Thyroid gland (tissue), 4 donors: ENCODE results near the gene ZSWIM5. TPM values are rescaled to one million over a fixed set of nuclear protein-coding genes. Genes with fewer than 3 reads are reported as not detected.

Experiments used
- DNase-seq, 2 donors: peaks; one replicate each; pipeline ENCODE4 v3.0.0-alpha.2; 2019
- H3K27ac ChIP-seq, 3 donors: fragments of 200-600 bp; sonication (generic); 1 replicate in 2 of 3; 2 replicates in 1 of 3; pipeline ENCODE4 v1.5.1; 2016 to 2019; ENCODE audit warnings: mild to moderate bottlenecking in 1 of 3, moderate library complexity in 1 of 3
- H3K27me3 ChIP-seq: fragments of 200-600 bp; sonication (generic); one replicate; pipeline ENCODE4 v1.5.1; 2019
- H3K36me3 ChIP-seq, 2 donors: fragments of 200-600 bp; sonication (generic); one replicate each; pipeline ENCODE4 v1.5.1; 2016 to 2019
- H3K4me1 ChIP-seq, 2 donors: fragments of 200-600 bp; sonication (generic); one replicate each; pipeline ENCODE4 v1.5.1; 2017 to 2019
- H3K4me3 ChIP-seq, 3 donors: fragments of 200-600 bp; sonication (generic); replicated peaks in 1 of 3; 1 replicate in 2 of 3; 2 replicates in 1 of 3; pipeline ENCODE4 v1.5.1; 2016; ENCODE audit warnings: mild to moderate bottlenecking in 1 of 3
- H3K9me3 ChIP-seq: fragments of 200-600 bp; sonication (generic); one replicate; pipeline ENCODE4 v1.5.1; 2017
- CTCF ChIP-seq, 6 experiments: fragments of 200-600 bp in 3 of 6; fragments of 450-650 bp in 3 of 6; sonication (generic) in 3 of 6; IDR thresholded peaks; one replicate each; pipeline ENCODE4 v1.5.1; 2016 to 2019; ENCODE audit warnings: antibody characterized with exemption in 6 of 6, mild to moderate bottlenecking in 2 of 6, inconsistent platforms in 1 of 6, moderate library complexity in 1 of 6
- POLR2A ChIP-seq, 2 donors: fragments of 450-650 bp; IDR thresholded peaks; one replicate each; pipeline ENCODE4 v1.6.1; 2017; ENCODE audit warnings: antibody characterized with exemption in 2 of 2, mild to moderate bottlenecking in 2 of 2, moderate library complexity in 1 of 2
- WGBS, 2 donors: methylation state at CpG; one replicate each; pipeline ENCODE4 v1.1.5; 2017; 5-methylcytosine and 5-hydroxymethylcytosine counted together
- intact Hi-C: fragments of 100-400 bp; cut with DNase I; formaldehyde crosslinking; loops from one replicate; pipeline ENCODE4 v1.15.1; 2023
- total RNA-seq, 4 donors: library from RNA; depleted of rRNA; stranded (reverse); fragments of >200 nt; gene quantifications; one replicate each; pipeline ENCODE4 v1.2.3, GENCODE V29; 2016

Gene ZSWIM5
- total RNA-seq, 4 donors from 2014 or later, result 6.3 to 15.4 (median 12.5) TPM

- no peak overlapping the region for H3K4me3 ChIP-seq
- no peak for DNase-seq
- no peak for TF ChIP-seq CTCF (IDR thresholded peaks at IDR 0.05)
- TF ChIP-seq POLR2A (IDR thresholded peaks at IDR 0.05), result no peak
- peaks cover 4 to 8% of the 10 kb centered on the region in 2 donors for H3K4me1 ChIP-seq
- H3K9me3 ChIP-seq, result no peaks in the 10 kb centered on the region
- H3K36me3 ChIP-seq, result no peaks in the 10 kb centered on the region
- no peak overlapping the region for H3K27ac ChIP-seq
- no peaks in the 10 kb centered on the region for H3K27me3 ChIP-seq
- intact Hi-C loops, result no loop called here
- 93 to 94% methylated on average over 2 of the region's 2 CpGs for WGBS, 2 donors
Measured at GRCh38 chr1:45038240-45038639, 168.2 kb downstream of the ZSWIM5 start.

- Histone ChIP-seq H3K36me3 (no peaks in the 10 kb centered on the region), H3K27me3 (no peaks in the 10 kb centered on the region), H3K27ac (no peak overlapping the region), H3K4me3 (no peak overlapping the region), H3K4me1 (peaks cover 12% of the 10 kb centered on the region in 2 donors), H3K9me3 (no peaks in the 10 kb centered on the region)
- intact Hi-C loops, result no loop called here
- DNase-seq, result no peak
- TF ChIP-seq CTCF (IDR thresholded peaks at IDR 0.05), result no peak
- TF ChIP-seq POLR2A (IDR thresholded peaks at IDR 0.05), result no peak
Measured at GRCh38 chr1:45037456-45037855, 168.9 kb downstream of the ZSWIM5 start.

- intact Hi-C loops, result no loop called here
- TF ChIP-seq CTCF (IDR thresholded peaks at IDR 0.05) (no peak), POLR2A (IDR thresholded peaks at IDR 0.05) (no peak)
- Histone ChIP-seq H3K36me3 (no peaks in the 10 kb centered on the region), H3K27me3 (no peaks in the 10 kb centered on the region), H3K4me1 (peaks cover 13% of the 10 kb centered on the region in 2 donors), H3K9me3 (no peaks in the 10 kb centered on the region), H3K27ac (no peak overlapping the region), H3K4me3 (no peak overlapping the region)
- no peak for DNase-seq
- 66 to 75% methylated on average over 7 of the region's 7 CpGs for WGBS, 2 donors
Measured at GRCh38 chr1:45035631-45036301, 170.6 kb downstream of the ZSWIM5 start.

GRCh38 chr1:45033356-45033755, 173.0 kb downstream of the ZSWIM5 start:
- TF ChIP-seq CTCF (IDR thresholded peaks at IDR 0.05) (no peak), POLR2A (IDR thresholded peaks at IDR 0.05) (no peak)
- intact Hi-C loops, result no loop called here
- Histone ChIP-seq H3K27ac (no peak overlapping the region), H3K4me3 (no peak overlapping the region), H3K27me3 (no peaks in the 10 kb centered on the region), H3K36me3 (no peaks in the 10 kb centered on the region), H3K9me3 (no peaks in the 10 kb centered on the region), H3K4me1 (peaks cover 13% of the 10 kb centered on the region in 2 donors)
- WGBS, 2 donors, result 100% methylated on average over 1 of the region's 1 CpG
- no peak for DNase-seq

GRCh38 chr1:45032837-45033236, 173.6 kb downstream of the ZSWIM5 start:
- Histone ChIP-seq H3K4me1 (peaks cover 13% of the 10 kb centered on the region in 2 donors), H3K4me3 (no peak overlapping the region), H3K27ac (no peak overlapping the region), H3K36me3 (no peaks in the 10 kb centered on the region), H3K27me3 (no peaks in the 10 kb centered on the region), H3K9me3 (no peaks in the 10 kb centered on the region)
- peak in 1 of 2 donors; percentile 24 for DNase-seq
- intact Hi-C loops, result no loop called here
- TF ChIP-seq POLR2A (IDR thresholded peaks at IDR 0.05), result no peak
- no peak for TF ChIP-seq CTCF (IDR thresholded peaks at IDR 0.05)
- WGBS, 2 donors, result 37 to 43% methylated on average over 2 of the region's 2 CpGs
